Measurements from ENCODE around the gene ADD2. TPM values are rescaled to one million over a fixed set of nuclear protein-coding genes. Genes with fewer than 3 reads are reported as not detected.
"Not testable (repeated sequence)": the region's sequence is repeated elsewhere in the genome, so short reads cannot be mapped to it uniquely, and the experiment has no call there.

ADD2 gene
- total RNA-seq, 1 experiment from 2014 or later: 3.5 TPM

DNA sequence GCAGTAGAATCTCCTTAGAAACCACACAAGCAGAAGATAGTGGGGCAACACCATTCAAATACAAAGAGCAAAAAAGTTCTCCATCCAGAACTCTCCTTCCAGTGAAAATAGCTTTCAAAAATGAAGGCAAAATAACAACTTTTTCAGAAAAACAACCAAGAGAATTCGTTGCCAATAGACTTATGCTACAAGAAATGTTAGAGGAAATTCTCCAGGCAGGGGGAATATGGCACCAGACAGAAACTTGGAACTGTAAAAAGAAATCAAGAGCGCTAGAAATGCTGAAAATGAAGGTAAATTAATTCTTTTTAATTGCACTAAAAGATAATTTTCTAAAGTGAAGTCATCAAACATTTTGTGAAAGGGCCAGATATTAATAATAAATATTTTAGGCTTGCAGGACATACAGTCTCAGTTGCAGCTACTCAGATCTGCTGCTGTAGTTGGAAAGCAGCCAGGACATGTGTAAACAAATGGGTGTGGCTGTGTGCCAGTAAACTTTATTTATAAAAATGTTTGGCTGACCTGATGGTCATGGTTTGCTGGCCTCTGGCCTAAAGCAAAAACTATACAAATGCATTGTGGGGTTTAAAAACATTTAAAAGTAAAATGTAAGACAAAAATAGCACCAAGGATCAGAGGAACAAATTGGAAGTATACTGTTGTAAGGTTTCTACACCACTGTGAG is 140.6 kb downstream of the ADD2 start:
- no peaks in the 10 kb centered on the region for H3K27me3 ChIP-seq (ENCODE audit: insufficient read depth, low read depth)
- CTCF ChIA-PET: no interaction called here
- no peaks in the 10 kb centered on the region for H3K79me2 ChIP-seq (ENCODE audit: low read depth)
- H3K36me3 ChIP-seq (ENCODE audit: low read depth): no peaks in the 10 kb centered on the region
- H3K4me1 ChIP-seq (replicated peaks; ENCODE audit: insufficient read depth): peaks cover 9% of the 10 kb centered on the region
- BruUV-seq (replicated peaks): no TSS peak
- no peak overlapping the region for H3K27ac ChIP-seq
- H3F3A ChIP-seq (ENCODE audit: insufficient read depth, low read depth): 0 out of 2 replicates have a peak, but pooled peaks cover 3% of the 10 kb centered on the region
- no peaks in the 10 kb centered on the region for H4K20me1 ChIP-seq (ENCODE audit: insufficient read depth)
- DNase-seq: peak in 1 of 2 experiments; percentile 11
- intact Hi-C loops (cut with micrococcal nuclease; ENCODE audit: unreplicated experiment): no loop called here
- TF ChIP-seq EZH2 (IDR thresholded peaks at IDR 0.05; ENCODE audit: low read depth): no peak
- no peak for TF ChIP-seq CTCF (conservative IDR thresholded peaks at IDR 0.05)
- H3K4me3 ChIP-seq: no peak overlapping the region
- H3K4me2 ChIP-seq: no peak overlapping the region
- no peaks in the 10 kb centered on the region for H3K9me2 ChIP-seq (ENCODE audit: insufficient read depth)
- H2AFZ ChIP-seq: no peak overlapping the region
- POLR2A ChIA-PET (ENCODE audit: unreplicated experiment): interaction anchor here (0.7 kb wide), 1 partner anchor 8 kb away, joined by 5 read pairs; no protein-coding TSS in a partner anchor
- no peaks in the 10 kb centered on the region for H3K9me3 ChIP-seq (ENCODE audit: insufficient read depth, low read depth)

GRCh38 chr2:70626254-70626990 is 141.6 kb downstream of the ADD2 start:
- Histone ChIP-seq H3K79me2 (ENCODE audit: low read depth) (no peaks in the 10 kb centered on the region), H3K4me3 (no peak overlapping the region), H3F3A (ENCODE audit: insufficient read depth, low read depth) (0 out of 2 replicates have a peak, but pooled peaks cover 3% of the 10 kb centered on the region), H3K9me2 (ENCODE audit: insufficient read depth) (no peaks in the 10 kb centered on the region), H3K4me1 (replicated peaks; ENCODE audit: insufficient read depth) (peaks cover 9% of the 10 kb centered on the region), H3K9me3 (ENCODE audit: insufficient read depth, low read depth) (no peaks in the 10 kb centered on the region), H3K27ac (no peak overlapping the region), H4K20me1 (ENCODE audit: insufficient read depth) (no peaks in the 10 kb centered on the region), H2AFZ (no peak overlapping the region), H3K4me2 (no peak overlapping the region), H3K36me3 (ENCODE audit: low read depth) (no peaks in the 10 kb centered on the region), H3K27me3 (ENCODE audit: insufficient read depth, low read depth) (no peaks in the 10 kb centered on the region)
- CTCF ChIA-PET: no interaction called here
- POLR2A ChIA-PET (ENCODE audit: unreplicated experiment): no interaction called here
- DNase-seq: no peak
- intact Hi-C loops (cut with micrococcal nuclease; ENCODE audit: unreplicated experiment): no loop called here
- TF ChIP-seq EZH2 (IDR thresholded peaks at IDR 0.05; ENCODE audit: low read depth): no peak
- TF ChIP-seq CTCF (conservative IDR thresholded peaks at IDR 0.05): no peak
- BruUV-seq (replicated peaks): no TSS peak

- H3K27ac ChIP-seq; H3K9me3 ChIP-seq (ENCODE audit: insufficient read depth, low read depth); BruUV-seq (replicated peaks); H3K36me3 ChIP-seq (ENCODE audit: low read depth); H3K79me2 ChIP-seq (ENCODE audit: low read depth); DNase-seq; H2AFZ ChIP-seq; intact Hi-C loops (cut with micrococcal nuclease; ENCODE audit: unreplicated experiment); H3K4me3 ChIP-seq; CTCF ChIA-PET; H3F3A ChIP-seq (ENCODE audit: insufficient read depth, low read depth); POLR2A ChIA-PET (ENCODE audit: unreplicated experiment); H3K9me2 ChIP-seq (ENCODE audit: insufficient read depth); H3K4me1 ChIP-seq (replicated peaks; ENCODE audit: insufficient read depth); H3K4me2 ChIP-seq; H3K27me3 ChIP-seq (ENCODE audit: insufficient read depth, low read depth); H4K20me1 ChIP-seq (ENCODE audit: insufficient read depth): not testable (repeated sequence)
Observed at GRCh38 chr2:70621536-70621935, 146.5 kb downstream of the ADD2 start.

Data from PC-9 (cell line).